Adipose tissue (tissue), 3 donors: ENCODE data around the gene NPIPA1. TPM values are rescaled to one million over a fixed set of nuclear protein-coding genes. Genes with fewer than 3 reads are reported as not detected.
"Not testable (repeated sequence)": the region's sequence is repeated elsewhere in the genome, so short reads cannot be mapped to it uniquely, and the experiment has no call there.

Experiments
- H3K27ac ChIP-seq: one replicate; pipeline ENCODE4 v1.5.1; 2013; ENCODE audit warnings: low read depth, low read length
- WGBS, 3 donors: extraction: QIAGEN DNeasy Blood & Tissue Kit; methylation state at CpG; one replicate each; pipeline ENCODE4 v1.1.7; 2013; 5-methylcytosine and 5-hydroxymethylcytosine counted together
- polyA plus RNA-seq, 3 donors: library from polyadenylated mRNA; stranded (reverse); fragments of 200-250 nt; gene quantifications; one replicate each; pipeline ENCODE4 v1.2.3, GENCODE V29; 2013
- donor health status: healthy with polysubstance abuse.
- donor health status: Bipolar disorder and iron deficiency.
- donor health status: healthy.

NPIPA1 gene
- polyA plus RNA-seq, 3 donors: 49.2 to 81.8 (median 68.7) TPM

DNA sequence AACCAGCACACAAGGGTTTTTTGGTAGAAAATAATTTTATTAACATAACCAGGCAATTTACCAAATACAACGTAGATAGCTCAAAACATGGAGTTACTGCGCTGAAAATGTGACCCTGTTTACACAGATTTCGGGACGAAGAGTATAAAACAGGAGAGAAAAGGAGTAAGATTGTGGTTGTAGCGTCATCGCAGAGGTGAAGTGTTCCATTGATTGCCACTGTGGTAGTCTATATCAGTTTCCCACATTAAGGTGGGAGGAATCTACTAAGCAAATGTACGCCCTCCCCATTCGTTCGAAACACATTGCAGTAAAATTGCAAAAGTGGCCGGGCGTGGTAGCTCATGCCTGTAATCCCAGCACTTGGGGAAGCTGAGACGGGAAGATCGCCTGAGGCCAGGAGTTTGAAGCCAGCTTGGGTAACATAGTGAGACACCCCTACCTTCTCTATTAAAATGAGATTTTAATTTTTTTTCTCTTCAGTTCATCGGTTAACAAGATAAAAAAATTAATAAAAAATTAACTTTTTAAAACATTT lies 36.6 kb downstream of the NPIPA1 start:
- H3K27ac ChIP-seq: not testable (repeated sequence)
- WGBS, 3 donors: 34 to 60% (median 47%) methylated on average over 12 to 13 of the region's 14 CpGs

DNA sequence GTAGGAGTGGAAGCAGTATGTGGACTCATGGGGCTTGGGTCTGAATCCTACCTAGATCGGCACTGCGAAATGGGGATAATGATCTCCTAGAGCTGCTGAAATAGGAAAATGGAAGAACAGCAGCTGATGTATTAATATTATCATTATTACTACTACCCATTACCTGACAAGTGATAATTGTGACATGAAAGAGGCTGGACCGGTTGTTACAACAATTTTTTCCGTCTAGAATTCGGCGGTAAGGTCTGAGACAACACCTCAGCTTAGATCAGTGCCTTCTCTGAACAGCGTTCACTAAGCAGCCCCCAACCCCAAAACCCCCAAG lies 37.0 kb downstream of the NPIPA1 start:
- 0 to 4% (median 2%) methylated on average over 7 of the region's 7 CpGs for whole genome bisulfite sequencing, 3 donors
- not testable (repeated sequence) for H3K27ac ChIP-seq

GRCh38 chr16:14974656-14975417 lies 37.6 kb downstream of the NPIPA1 start, which contains the start of gene PDXDC1:
Gene PDXDC1 (plus strand): TSS chr16:14975026. CDS start chr16:14975200, 174 bp downstream.
- WGBS, 3 donors: 1% methylated on average over 67 to 74 of the region's 74 CpGs
- peak within 1 kb of the TSS; percentile 78 for H3K27ac ChIP-seq

- not testable (repeated sequence) for H3K27ac ChIP-seq
- WGBS, 3 donors: 2 to 3% (median 3%) methylated on average over 39 to 46 of the region's 47 CpGs
These were observed 38.4 kb downstream of the NPIPA1 start for GRCh38 chr16:14975418-14976194.

DNA sequence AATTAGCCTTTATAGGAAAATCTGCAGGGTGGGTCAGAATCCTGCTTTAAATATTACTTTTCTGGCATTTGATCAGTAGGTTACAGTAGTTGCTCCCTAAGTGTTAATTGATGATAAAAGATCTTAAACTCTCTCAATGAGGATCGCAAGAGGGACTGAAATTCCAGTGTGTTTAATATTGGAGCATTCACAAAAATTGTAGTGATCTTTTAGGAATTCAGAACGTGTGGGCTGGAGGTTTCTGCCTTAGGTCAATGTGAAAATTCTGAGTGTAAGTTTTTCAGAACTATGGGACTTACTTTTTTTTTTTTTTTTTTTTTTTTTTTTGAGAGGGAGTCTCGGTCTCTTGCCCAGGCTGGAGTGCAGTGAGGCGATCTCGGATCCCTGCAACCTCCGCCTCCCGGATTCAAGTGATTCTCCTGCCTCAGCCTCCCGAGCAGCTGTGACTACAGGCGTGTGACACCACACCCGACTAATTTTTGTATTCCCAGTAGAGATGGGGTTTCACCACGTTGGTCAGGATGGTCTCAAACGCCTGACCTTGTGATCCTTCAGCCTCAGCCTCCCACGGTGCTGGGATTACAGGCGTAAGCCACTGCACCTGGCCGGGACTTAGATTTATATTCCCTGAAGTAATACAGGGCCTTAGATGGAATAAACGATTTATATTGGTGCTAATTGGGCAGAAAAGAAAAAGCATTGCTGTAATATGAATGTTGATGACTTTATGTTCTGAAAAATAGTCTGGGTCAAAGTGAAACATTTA lies 39.9 kb downstream of the NPIPA1 start:
- WGBS, 3 donors: 58 to 77% (median 67%) methylated on average over 14 of the region's 16 CpGs
- H3K27ac ChIP-seq: not testable (repeated sequence)

DNA sequence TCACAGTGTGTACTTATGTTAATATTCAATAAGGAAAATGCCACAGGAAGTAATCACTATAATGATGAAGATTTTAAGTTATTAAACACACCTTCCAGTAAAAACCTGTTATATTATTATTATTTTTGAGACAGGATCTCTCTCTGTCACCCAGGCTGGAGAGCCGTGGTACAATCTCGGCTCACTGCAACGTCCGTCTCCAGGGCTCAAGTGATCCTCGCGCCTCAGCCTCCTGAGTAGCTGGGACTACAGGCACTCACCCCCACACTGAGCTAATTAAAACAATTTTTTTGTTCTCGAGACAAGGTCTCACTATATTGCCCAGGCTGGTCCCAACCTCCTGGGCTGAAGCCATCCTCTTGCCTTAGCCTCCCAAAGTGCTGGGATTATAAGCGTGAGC lies 41.0 kb downstream of the NPIPA1 start:
- 84 to 96% (median 92%) methylated on average over 8 of the region's 8 CpGs for WGBS, 3 donors
- not testable (repeated sequence) for H3K27ac ChIP-seq

- 58 to 88% (median 78%) methylated on average over 4 of the region's 4 CpGs for WGBS, 3 donors
- not testable (repeated sequence) for H3K27ac ChIP-seq
These were observed 41.7 kb downstream of the NPIPA1 start for GRCh38 chr16:14978908-14979307.

DNA sequence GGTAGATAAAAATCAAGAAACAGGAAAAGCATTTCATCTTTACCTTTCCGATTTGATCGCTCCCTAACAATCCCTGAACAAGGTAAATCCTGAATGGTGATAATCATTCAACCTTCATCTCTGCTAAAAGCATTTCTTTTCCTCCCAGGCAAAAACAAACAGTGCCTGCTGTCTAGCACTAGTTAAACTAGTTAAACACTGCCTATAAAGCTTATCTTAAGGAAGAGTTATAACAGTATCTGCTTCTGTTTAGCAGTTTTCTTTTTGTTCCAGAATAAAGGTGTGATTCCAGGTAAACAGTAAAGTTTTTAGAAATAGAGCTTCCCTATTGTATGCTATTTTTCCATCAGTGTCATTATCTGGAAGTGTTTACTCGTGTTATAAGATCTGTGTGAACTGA lies 44.0 kb downstream of the NPIPA1 start:
- 37 to 81% (median 74%) methylated on average over 3 of the region's 3 CpGs for WGBS, 3 donors
- not testable (repeated sequence) for H3K27ac ChIP-seq

GRCh38 chr16:14982521-14982920 lies 45.3 kb downstream of the NPIPA1 start:
- not testable (repeated sequence) for H3K27ac ChIP-seq
- 0 to 25% (median 17%) methylated on average over 1 of the region's 2 CpGs for WGBS, 3 donors

- not testable (repeated sequence) for H3K27ac ChIP-seq
- 62 to 80% (median 72%) methylated on average over 7 to 8 of the region's 8 CpGs for WGBS, 3 donors
These were observed 50.8 kb downstream of the NPIPA1 start for GRCh38 chr16:14988092-14988491.

DNA sequence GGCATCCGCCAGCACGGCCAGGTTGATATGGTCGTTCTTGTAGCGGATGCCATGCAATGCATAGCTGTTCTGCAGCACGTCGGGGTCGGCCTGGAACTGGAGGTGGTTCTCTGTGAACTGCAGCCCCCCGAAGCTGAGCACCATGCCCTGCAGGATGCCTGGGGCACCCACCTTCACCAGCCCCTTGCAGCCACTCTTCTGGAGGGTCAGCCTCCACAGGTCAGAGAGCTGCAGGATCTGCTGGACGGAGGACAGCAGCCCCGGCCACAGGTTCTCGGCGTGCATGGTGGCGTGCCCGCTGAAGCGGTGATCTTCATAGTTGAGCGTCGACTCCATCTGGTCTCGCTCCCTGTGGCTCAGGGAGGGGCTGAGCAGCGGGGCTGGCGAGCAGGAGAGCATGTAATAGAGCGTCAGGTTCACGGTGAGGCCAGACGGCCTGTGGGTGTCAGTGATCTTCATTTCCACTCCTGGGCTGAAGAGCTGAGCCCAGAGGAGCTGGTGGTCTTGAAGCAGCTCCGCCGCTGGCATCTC lies 51.5 kb downstream of the NPIPA1 start:
- not testable (repeated sequence) for H3K27ac ChIP-seq
- WGBS, 3 donors: 85 to 94% (median 94%) methylated on average over 25 of the region's 25 CpGs

DNA sequence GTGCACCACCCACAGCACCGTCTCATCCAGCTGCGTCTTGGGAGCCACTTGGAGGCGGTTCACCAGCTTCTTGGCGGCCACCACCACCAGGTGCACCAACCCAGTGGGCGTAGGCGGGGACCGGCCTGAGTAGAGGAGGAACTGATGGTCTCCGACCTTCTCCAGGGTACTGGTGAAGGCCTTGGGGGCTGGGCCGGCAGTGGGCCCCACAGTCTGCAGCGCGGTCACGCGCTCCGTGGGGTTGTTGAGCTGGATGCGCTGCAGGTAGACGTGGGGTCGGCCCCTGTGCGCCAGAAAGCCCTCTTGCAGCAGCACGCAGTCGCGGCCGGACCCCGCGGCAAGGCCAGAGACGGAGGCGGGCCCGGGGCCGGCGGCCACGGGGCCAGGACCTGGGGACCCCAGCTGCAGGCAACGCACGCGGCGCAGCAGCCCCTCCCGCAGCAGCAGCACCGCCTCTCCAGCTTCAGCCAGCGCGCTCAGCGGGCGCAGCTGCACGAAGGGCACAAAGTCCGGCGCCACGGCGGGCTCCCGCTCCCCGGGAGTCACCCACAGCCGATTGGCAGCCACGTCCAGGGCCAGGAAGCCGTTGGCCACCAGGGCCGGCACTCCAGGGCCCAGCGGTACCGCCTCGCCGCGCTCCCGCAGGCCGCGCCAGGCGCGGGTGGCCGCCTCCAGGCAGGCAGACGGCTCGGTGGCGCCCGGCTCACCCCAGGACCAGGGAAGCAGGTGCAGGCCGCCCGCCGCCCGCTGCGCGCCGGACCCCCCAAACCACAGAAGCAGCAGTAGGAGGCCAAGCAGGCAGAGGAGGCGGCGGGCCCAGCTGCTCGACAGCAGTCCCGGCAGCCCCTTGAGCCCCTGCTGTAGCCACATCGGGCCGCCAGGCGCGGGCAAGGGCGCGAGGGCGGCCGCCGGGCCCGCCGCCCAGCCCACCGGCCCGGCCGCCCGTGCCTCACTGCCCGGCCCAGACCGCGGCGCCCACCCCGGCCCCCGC lies 52.3 kb downstream of the NPIPA1 start:
- 72 to 80% (median 75%) methylated on average over 74 to 88 of the region's 98 CpGs for WGBS, 3 donors
- not testable (repeated sequence) for H3K27ac ChIP-seq

- not testable (repeated sequence) for H3K27ac ChIP-seq
- 90 to 94% (median 92%) methylated on average over 6 of the region's 7 CpGs for WGBS, 3 donors
These were observed 56.3 kb downstream of the NPIPA1 start for GRCh38 chr16:14993277-14994151.

GRCh38 chr16:14996702-14997101 lies 59.5 kb downstream of the NPIPA1 start:
- H3K27ac ChIP-seq: not testable (repeated sequence)
- 83 to 95% (median 86%) methylated on average over 5 to 6 of the region's 6 CpGs for WGBS, 3 donors

GRCh38 chr16:14998300-14998699 lies 61.1 kb downstream of the NPIPA1 start:
- H3K27ac ChIP-seq: not testable (repeated sequence)
- 96 to 97% (median 96%) methylated on average over 7 of the region's 7 CpGs for WGBS, 3 donors

DNA sequence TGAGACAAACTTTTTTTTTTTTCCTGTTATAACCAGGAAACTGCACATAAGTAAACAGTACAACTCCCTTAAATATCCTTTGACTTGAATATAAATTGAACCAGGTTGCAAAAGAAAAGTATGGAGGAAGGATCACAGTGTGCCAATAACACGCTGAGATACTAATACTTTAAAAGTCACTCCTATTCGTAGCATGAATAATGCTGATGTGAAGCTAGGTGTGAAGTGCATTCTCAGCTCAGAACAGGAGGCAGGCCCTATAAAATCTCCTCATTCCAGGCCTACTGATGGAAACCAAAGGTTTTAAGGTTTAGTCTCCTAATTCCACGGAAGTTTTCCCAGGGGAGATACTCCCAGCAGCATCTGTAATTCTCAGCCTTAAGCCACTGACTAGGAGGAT lies 62.6 kb downstream of the NPIPA1 start:
- WGBS, 3 donors: 75 to 90% (median 78%) methylated on average over 3 of the region's 3 CpGs
- not testable (repeated sequence) for H3K27ac ChIP-seq
